PC-3 (cell line): ENCODE data around the gene NMNAT2.

ENCODE experiments used
- CTCF ChIP-seq: fragments of 300-600 bp; sonication (generic); conservative IDR thresholded peaks from 2 replicates; pipeline ENCODE4 v1.5.1; 2017; ENCODE audit warnings: antibody characterized with exemption, low read depth, mild to moderate bottlenecking, low read length
- EZH2phosphoT487 ChIP-seq: fragments of 300-600 bp; sonication (generic); IDR thresholded peaks from 2 replicates; pipeline ENCODE4 v1.6.1; 2018; ENCODE audit warnings: mild to moderate bottlenecking, antibody characterized with exemption, low read length, borderline replicate concordance

DNA sequence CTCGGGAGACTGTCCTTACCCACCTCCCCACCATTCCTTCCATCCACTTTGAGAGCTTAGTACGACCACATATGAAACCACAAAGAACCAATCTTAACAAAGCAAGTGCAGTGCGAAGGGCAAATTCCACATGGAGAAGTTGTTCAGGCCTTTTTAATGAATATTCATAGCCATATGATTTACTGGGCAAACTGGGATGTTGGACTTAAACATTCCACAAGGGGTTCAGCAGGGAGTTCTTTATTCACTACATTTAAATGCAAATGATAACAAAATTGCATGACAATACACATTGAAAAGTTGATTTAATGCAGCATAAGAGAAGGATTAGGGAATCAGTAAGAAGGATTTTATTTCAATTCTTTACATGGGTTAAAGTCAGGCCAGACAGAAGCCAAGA lies 14.7 kb downstream of the NMNAT2 start:
- TF ChIP-seq CTCF (no peak), EZH2phosphoT487 (no peak)
